Measurements from ENCODE around the gene TTLL10.

GRCh38 chr1:1141911-1142250, 31.8 kb upstream of the TTLL10 start:
- TF ChIP-seq CTCF (IDR thresholded peaks at IDR 0.05; ENCODE audit: control extremely low read depth in 1 of 3, insufficient read depth in 1 of 3, low read depth in 1 of 3, low read length in 3 of 3), result no peak
- TF ChIP-seq ZNF274 (IDR thresholded peaks at IDR 0.05; ENCODE audit: borderline replicate concordance, extremely low read depth, low read length), result no peak
- no peak for TF ChIP-seq EP300 (IDR thresholded peaks at IDR 0.05; ENCODE audit: borderline replicate concordance in 1 of 2, low read depth in 2 of 2, low read length in 2 of 2)
- TF ChIP-seq CHD2 (IDR thresholded peaks at IDR 0.05; ENCODE audit: low read length), result no peak
- no peak for TF ChIP-seq YY1 (IDR thresholded peaks at IDR 0.05; ENCODE audit: low read depth, low read length)
- no peak for TF ChIP-seq POLR2A (IDR thresholded peaks at IDR 0.05; ENCODE audit: control extremely low read depth in 1 of 2, low read depth in 2 of 2, low read length in 2 of 2)
- TF ChIP-seq RFX5 (IDR thresholded peaks at IDR 0.05; ENCODE audit: borderline replicate concordance, low read depth, low read length), result no peak
- no peak for TF ChIP-seq SIX5 (IDR thresholded peaks at IDR 0.05; ENCODE audit: low read depth, low read length)
- TF ChIP-seq EZH2 (IDR thresholded peaks at IDR 0.05; ENCODE audit: low read depth, low read length, severe bottlenecking), result no peak

Measured in H1 (cell line).